Neural crest cell (in vitro differentiated cells): Measurements from ENCODE around the gene KCNE1. TPM values are rescaled to one million over a fixed set of nuclear protein-coding genes. Genes with fewer than 3 reads are reported as not detected.

Source experiments
- total RNA-seq: library from RNA; stranded (reverse); gene quantifications from 2 replicates; pipeline ENCODE4 v1.2.1, GENCODE V29; 2021

Gene KCNE1
- total RNA-seq, 1 donor from 2014 or later: 0.68 TPM

Other genes with a start within 250 kb of the KCNE1 start
- 0.39 and 0.61 TPM in 2 replicates for gene KCNE2, start 148.2 kb downstream of the KCNE1 start, total RNA-seq
- gene SMIM11, start 136.7 kb downstream of the KCNE1 start, total RNA-seq: 16.7 and 17.0 TPM in 2 replicates
- gene SMIM34, start 88.3 kb downstream of the KCNE1 start, total RNA-seq: not detected in 2 replicates
- gene RCAN1, start 102.9 kb upstream of the KCNE1 start, total RNA-seq: 13.0 and 14.2 TPM in 2 replicates
- 0.19 and 0.25 TPM in 2 replicates for gene CLIC6, start 156.8 kb upstream of the KCNE1 start, total RNA-seq